Esophagus squamous epithelium (tissue), 4 donors: ENCODE measurements around the gene REC114.
"Not testable (repeated sequence)": the region's sequence is repeated elsewhere in the genome, so short reads cannot be mapped to it uniquely, and the experiment has no call there.

Source experiments
- CTCF ChIP-seq, 6 experiments: fragments of 450-650 bp in 4 of 6; fragments of 200-600 bp in 2 of 6; sonication (generic) in 2 of 6; IDR thresholded peaks; one replicate each; pipeline ENCODE4 v1.5.1; 2016 to 2019; ENCODE audit warnings: antibody characterized with exemption in 6 of 6, mild to moderate bottlenecking in 4 of 6, moderate library complexity in 4 of 6
- POLR2A ChIP-seq, 4 donors: fragments of 450-650 bp; IDR thresholded peaks; one replicate each; pipeline ENCODE4 v1.6.1; 2017; ENCODE audit warnings: antibody characterized with exemption in 4 of 4, mild to moderate bottlenecking in 4 of 4, moderate library complexity in 3 of 4

- not testable (repeated sequence) for TF ChIP-seq CTCF, POLR2A (IDR thresholded peaks at IDR 0.05)
These were observed 7.0 kb downstream of the REC114 start for GRCh38 chr15:73449980-73450379.
